WTC11 (cell line): ENCODE measurements around the gene NRN1. TPM values are rescaled to one million over a fixed set of nuclear protein-coding genes. Genes with fewer than 3 reads are reported as not detected.
A peak's percentile ranks its signal among the peaks of the same experiment; 100 is the strongest.

Experiments
- ATAC-seq: fragments of 200-7000 bp; cut with Tn5 transposase; 2 replicates; pipeline ENCODE4 v1.10.0; 2021; ENCODE audit warnings: mild to moderate bottlenecking, moderate library complexity
- CTCF ChIA-PET: fragments of 300-600 bp; sonication (Branson Sonifier 250); formaldehyde crosslinking; loops from one replicate; lab custom pipeline; 2021; ENCODE audit warnings: antibody characterized with exemption; lab: Charles Lee
- POLR2A ChIA-PET: fragments of 350-600 bp; sonication (Branson Sonifier 250); formaldehyde crosslinking; loops from one replicate; lab custom pipeline; 2021; ENCODE audit warnings: antibody characterized with exemption; lab: Charles Lee
- DNase-seq: peaks from one replicate; pipeline ENCODE4 v3.0.0; 2021; ENCODE audit warnings: low spot score
- H3K27ac Mint-ChIP-seq: 2 replicates; pipeline ENCODE4 v1.8.0; 2021; ENCODE audit warnings: mixed read lengths
- H3K27me3 Mint-ChIP-seq: 2 replicates; pipeline ENCODE4 v1.8.0; 2021; ENCODE audit warnings: low read depth, mild to moderate bottlenecking, moderate library complexity, mixed read lengths
- H3K36me3 Mint-ChIP-seq: 2 replicates; pipeline ENCODE4 v1.8.0; 2021; ENCODE audit warnings: mixed read lengths
- H3K4me1 Mint-ChIP-seq: 2 replicates; pipeline ENCODE4 v1.8.0; 2022; ENCODE audit warnings: mixed read lengths
- H3K4me3 Mint-ChIP-seq: 2 replicates; pipeline ENCODE4 v1.8.0; 2021; ENCODE audit warnings: mild to moderate bottlenecking, moderate library complexity, mixed read lengths
- H3K9me3 Mint-ChIP-seq: 2 replicates; pipeline ENCODE4 v1.8.0; 2021; ENCODE audit warnings: mixed read lengths
- ATF6 ChIP-seq: sonication (generic); formaldehyde crosslinking; IDR thresholded peaks from 2 replicates; pipeline ENCODE4 v1.8.1; 2023; ENCODE audit warnings: mild to moderate bottlenecking, missing genetic modification reagents
- E2F5 ChIP-seq: sonication (generic); formaldehyde crosslinking; IDR thresholded peaks from 2 replicates; pipeline ENCODE4 v1.8.1; 2022; ENCODE audit warnings: mild to moderate bottlenecking, moderate library complexity, missing genetic modification reagents
- FOXP4 ChIP-seq: sonication (generic); formaldehyde crosslinking; IDR thresholded peaks from 2 replicates; pipeline ENCODE4 v1.8.0; 2022; ENCODE audit warnings: mild to moderate bottlenecking, missing genetic modification reagents
- GRHL2 ChIP-seq: fragments of 250-450 bp; sonication (Bioruptor Pico); IDR thresholded peaks from 2 replicates; pipeline ENCODE4 v1.8.0; 2022; ENCODE audit warnings: mild to moderate bottlenecking, moderate library complexity; ENCODE audit not compliant: insufficient replicate concordance, severe bottlenecking
- JUN ChIP-seq: sonication (generic); formaldehyde crosslinking; IDR thresholded peaks from 2 replicates; pipeline ENCODE4 v1.8.0; 2023; ENCODE audit warnings: mild to moderate bottlenecking, missing genetic modification reagents
- MYBL2 ChIP-seq: sonication (generic); formaldehyde crosslinking; IDR thresholded peaks from 2 replicates; pipeline ENCODE4 v1.8.1; 2023; ENCODE audit warnings: mild to moderate bottlenecking, moderate library complexity, missing genetic modification reagents
- PRDM15 ChIP-seq: sonication (generic); formaldehyde crosslinking; IDR thresholded peaks from 2 replicates; pipeline ENCODE4 v1.8.0; 2022; ENCODE audit warnings: missing genetic modification reagents
- PREB ChIP-seq: sonication (generic); formaldehyde crosslinking; IDR thresholded peaks from 2 replicates; pipeline ENCODE4 v1.8.1; 2022; ENCODE audit warnings: mild to moderate bottlenecking, missing genetic modification reagents, moderate library complexity, borderline replicate concordance
- RORB ChIP-seq: fragments of 250-450 bp; sonication (Bioruptor Pico); IDR thresholded peaks from 2 replicates; pipeline ENCODE4 v1.9.0; 2021; ENCODE audit warnings: mild to moderate bottlenecking
- SMAD3 ChIP-seq: sonication (generic); formaldehyde crosslinking; IDR thresholded peaks from 2 replicates; pipeline ENCODE4 v1.8.0; 2022; ENCODE audit warnings: missing genetic modification reagents, mild to moderate bottlenecking, borderline replicate concordance
- SOX15 ChIP-seq: fragments of 250-450 bp; sonication (Bioruptor Pico); IDR thresholded peaks from 2 replicates; pipeline ENCODE4 v1.9.0; 2021; ENCODE audit warnings: mild to moderate bottlenecking
- TEAD4 ChIP-seq: sonication (generic); formaldehyde crosslinking; IDR thresholded peaks from 2 replicates; pipeline ENCODE4 v1.8.0; 2022; ENCODE audit warnings: mild to moderate bottlenecking, missing genetic modification reagents
- ZMAT4 ChIP-seq: fragments of 250-450 bp; sonication (Bioruptor Pico); IDR thresholded peaks from 2 replicates; pipeline ENCODE4 v1.9.0; 2021; ENCODE audit warnings: mild to moderate bottlenecking
- ZNF396 ChIP-seq: fragments of 250-450 bp; sonication (Bioruptor Pico); IDR thresholded peaks from 2 replicates; pipeline ENCODE4 v1.8.0; 2021; ENCODE audit warnings: mild to moderate bottlenecking, moderate library complexity, borderline replicate concordance
- ZNF416 ChIP-seq: fragments of 250-450 bp; sonication (Bioruptor Pico); IDR thresholded peaks from 2 replicates; pipeline ENCODE4 v1.9.0; 2021; ENCODE audit warnings: mild to moderate bottlenecking, inconsistent platforms
- ZNF532 ChIP-seq: fragments of 250-450 bp; sonication (Bioruptor Pico); IDR thresholded peaks from 2 replicates; pipeline ENCODE4 v1.9.0; 2021; ENCODE audit warnings: mild to moderate bottlenecking, borderline replicate concordance
- ZNF671 ChIP-seq: fragments of 250-450 bp; sonication (Bioruptor Pico); IDR thresholded peaks from 2 replicates; pipeline ENCODE4 v1.8.0; 2021; ENCODE audit warnings: mild to moderate bottlenecking
- total RNA-seq: library from RNA; stranded (reverse); gene quantifications from 3 replicates; pipeline ENCODE4 v1.2.3, GENCODE V29; 2021

Gene NRN1
- total RNA-seq, 1 experiment from 2014 or later, result 0.66 TPM

- Mint-ChIP-seq H3K27ac (no peak overlapping the region), H3K4me1 (peaks cover 79% of the 10 kb centered on the region), H3K36me3 (no peaks in the 10 kb centered on the region), H3K27me3 (peaks cover 100% of the 10 kb centered on the region), H3K4me3 (peak overlapping the region; percentile 82), H3K9me3 (no peaks in the 10 kb centered on the region)
- ATAC-seq, result no peak
- peak; percentile 38 for DNase-seq
- TF ChIP-seq SMAD3 (CRISPR knock-in tag) (no peak), ZNF532 (no peak), PRDM15 (0 out of 2 replicates have a peak, but pooled peaks have one; percentile 33), JUN (no peak)
- CTCF ChIA-PET, result interaction anchor here (1.1 to 2.4 kb wide), 2 partner anchors 10 to 40 kb away, joined by 3 to 18 read pairs; partner anchors contain the start of gene NRN1
- POLR2A ChIA-PET, result interaction anchor here (0.6 kb wide), 1 partner anchor 105 kb away, joined by 3 read pairs; no protein-coding TSS in a partner anchor
Measured at GRCh38 chr6:5996714-5997419, 9.9 kb downstream of the NRN1 start.

GRCh38 chr6:5995949-5996713, 10.6 kb downstream of the NRN1 start:
- no peaks in the 10 kb centered on the region for H3K36me3 Mint-ChIP-seq
- H3K4me3 Mint-ChIP-seq, result peak overlapping the region; percentile 82
- H3K9me3 Mint-ChIP-seq, result no peaks in the 10 kb centered on the region
- ATAC-seq, result peak; percentile 82
- peaks cover 100% of the 10 kb centered on the region for H3K27me3 Mint-ChIP-seq
- DNase-seq, result peak; percentile 89
- POLR2A ChIA-PET, result interaction anchor here (0.6 kb wide), 1 partner anchor 104 kb away, joined by 3 read pairs; no protein-coding TSS in a partner anchor
- CTCF ChIA-PET, result interaction anchor here (1.1 to 2.4 kb wide), 4 partner anchors 11 to 499 kb away, joined by 3 to 18 read pairs (median 4); partner anchors contain the start of gene NRN1
- H3K27ac Mint-ChIP-seq, result no peak overlapping the region; the same call in 1 of the 2 replicates
- peaks cover 73% of the 10 kb centered on the region for H3K4me1 Mint-ChIP-seq
- TF ChIP-seq RORB (CRISPR knock-in tag) (no peak), E2F5 (CRISPR knock-in tag) (no peak), SOX15 (no peak), GRHL2 (CRISPR knock-in tag) (no peak), ZMAT4 (CRISPR knock-in tag) (no peak), MYBL2 (CRISPR knock-in tag) (no peak), ATF6 (CRISPR knock-in tag) (no peak), TEAD4 (CRISPR knock-in tag) (no peak), ZNF416 (CRISPR knock-in tag) (no peak), FOXP4 (no peak), ZNF396 (no peak), PREB (CRISPR knock-in tag) (no peak), ZNF671 (CRISPR knock-in tag) (no peak)
